ENCODE results near the gene RNU6-7. TPM values are rescaled to one million over a fixed set of nuclear protein-coding genes. Genes with fewer than 3 reads are reported as not detected.

The RNU6-7 gene
- total RNA-seq, 1 experiment from 2014 or later: not detected

DNA sequence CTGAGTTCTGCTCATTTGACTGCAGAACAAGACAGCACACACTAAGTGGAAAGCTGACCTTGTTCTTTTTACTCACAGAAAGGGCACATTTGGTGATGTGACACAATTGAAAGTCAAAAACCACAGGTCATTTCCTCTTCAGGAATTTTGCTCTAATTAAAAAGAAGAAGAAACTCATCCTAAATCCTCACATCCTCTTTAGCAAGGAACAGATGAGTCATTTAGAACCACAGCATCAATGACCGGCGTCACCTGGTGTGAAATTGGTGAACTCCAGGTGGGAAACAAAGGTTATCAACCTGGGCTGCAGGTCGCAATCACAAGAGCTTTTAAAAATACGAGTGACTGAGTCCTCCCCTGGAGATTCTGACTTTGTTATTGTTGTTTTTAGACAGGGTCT, 4.1 kb downstream of the RNU6-7 start:
- TF ChIP-seq ZNF121 (CRISPR knock-in tag; IDR thresholded peaks at IDR 0.05): no peak
- TF ChIP-seq, protein P1, sequence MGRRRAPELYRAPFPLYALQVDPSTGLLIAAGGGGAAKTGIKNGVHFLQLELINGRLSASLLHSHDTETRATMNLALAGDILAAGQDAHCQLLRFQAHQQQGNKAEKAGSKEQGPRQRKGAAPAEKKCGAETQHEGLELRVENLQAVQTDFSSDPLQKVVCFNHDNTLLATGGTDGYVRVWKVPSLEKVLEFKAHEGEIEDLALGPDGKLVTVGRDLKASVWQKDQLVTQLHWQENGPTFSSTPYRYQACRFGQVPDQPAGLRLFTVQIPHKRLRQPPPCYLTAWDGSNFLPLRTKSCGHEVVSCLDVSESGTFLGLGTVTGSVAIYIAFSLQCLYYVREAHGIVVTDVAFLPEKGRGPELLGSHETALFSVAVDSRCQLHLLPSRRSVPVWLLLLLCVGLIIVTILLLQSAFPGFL (CRISPR knock-in tag; IDR thresholded peaks at IDR 0.05; ENCODE audit: borderline replicate concordance): no peak
- TF ChIP-seq, protein P2, sequence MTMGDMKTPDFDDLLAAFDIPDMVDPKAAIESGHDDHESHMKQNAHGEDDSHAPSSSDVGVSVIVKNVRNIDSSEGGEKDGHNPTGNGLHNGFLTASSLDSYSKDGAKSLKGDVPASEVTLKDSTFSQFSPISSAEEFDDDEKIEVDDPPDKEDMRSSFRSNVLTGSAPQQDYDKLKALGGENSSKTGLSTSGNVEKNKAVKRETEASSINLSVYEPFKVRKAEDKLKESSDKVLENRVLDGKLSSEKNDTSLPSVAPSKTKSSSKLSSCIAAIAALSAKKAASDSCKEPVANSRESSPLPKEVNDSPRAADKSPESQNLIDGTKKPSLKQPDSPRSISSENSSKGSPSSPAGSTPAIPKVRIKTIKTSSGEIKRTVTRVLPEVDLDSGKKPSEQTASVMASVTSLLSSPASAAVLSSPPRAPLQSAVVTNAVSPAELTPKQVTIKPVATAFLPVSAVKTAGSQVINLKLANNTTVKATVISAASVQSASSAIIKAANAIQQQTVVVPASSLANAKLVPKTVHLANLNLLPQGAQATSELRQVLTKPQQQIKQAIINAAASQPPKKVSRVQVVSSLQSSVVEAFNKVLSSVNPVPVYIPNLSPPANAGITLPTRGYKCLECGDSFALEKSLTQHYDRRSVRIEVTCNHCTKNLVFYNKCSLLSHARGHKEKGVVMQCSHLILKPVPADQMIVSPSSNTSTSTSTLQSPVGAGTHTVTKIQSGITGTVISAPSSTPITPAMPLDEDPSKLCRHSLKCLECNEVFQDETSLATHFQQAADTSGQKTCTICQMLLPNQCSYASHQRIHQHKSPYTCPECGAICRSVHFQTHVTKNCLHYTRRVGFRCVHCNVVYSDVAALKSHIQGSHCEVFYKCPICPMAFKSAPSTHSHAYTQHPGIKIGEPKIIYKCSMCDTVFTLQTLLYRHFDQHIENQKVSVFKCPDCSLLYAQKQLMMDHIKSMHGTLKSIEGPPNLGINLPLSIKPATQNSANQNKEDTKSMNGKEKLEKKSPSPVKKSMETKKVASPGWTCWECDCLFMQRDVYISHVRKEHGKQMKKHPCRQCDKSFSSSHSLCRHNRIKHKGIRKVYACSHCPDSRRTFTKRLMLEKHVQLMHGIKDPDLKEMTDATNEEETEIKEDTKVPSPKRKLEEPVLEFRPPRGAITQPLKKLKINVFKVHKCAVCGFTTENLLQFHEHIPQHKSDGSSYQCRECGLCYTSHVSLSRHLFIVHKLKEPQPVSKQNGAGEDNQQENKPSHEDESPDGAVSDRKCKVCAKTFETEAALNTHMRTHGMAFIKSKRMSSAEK (CRISPR knock-in tag; IDR thresholded peaks at IDR 0.05; ENCODE audit: borderline replicate concordance): no peak
- no peak for TF ChIP-seq TCF7 (CRISPR knock-in tag; IDR thresholded peaks at IDR 0.05; ENCODE audit: low read depth)
- no peak for TF ChIP-seq GRHL2 (CRISPR knock-in tag; IDR thresholded peaks at IDR 0.05; ENCODE audit: insufficient replicate concordance, severe bottlenecking)
- no peak for TF ChIP-seq NFE2L1 (CRISPR knock-in tag; IDR thresholded peaks at IDR 0.05)
- no peak for TF ChIP-seq PRRX2 (CRISPR knock-in tag; IDR thresholded peaks at IDR 0.05)
- TF ChIP-seq MXD4 (CRISPR knock-in tag; IDR thresholded peaks at IDR 0.05; ENCODE audit: borderline replicate concordance): no peak
- TF ChIP-seq, protein P3, sequence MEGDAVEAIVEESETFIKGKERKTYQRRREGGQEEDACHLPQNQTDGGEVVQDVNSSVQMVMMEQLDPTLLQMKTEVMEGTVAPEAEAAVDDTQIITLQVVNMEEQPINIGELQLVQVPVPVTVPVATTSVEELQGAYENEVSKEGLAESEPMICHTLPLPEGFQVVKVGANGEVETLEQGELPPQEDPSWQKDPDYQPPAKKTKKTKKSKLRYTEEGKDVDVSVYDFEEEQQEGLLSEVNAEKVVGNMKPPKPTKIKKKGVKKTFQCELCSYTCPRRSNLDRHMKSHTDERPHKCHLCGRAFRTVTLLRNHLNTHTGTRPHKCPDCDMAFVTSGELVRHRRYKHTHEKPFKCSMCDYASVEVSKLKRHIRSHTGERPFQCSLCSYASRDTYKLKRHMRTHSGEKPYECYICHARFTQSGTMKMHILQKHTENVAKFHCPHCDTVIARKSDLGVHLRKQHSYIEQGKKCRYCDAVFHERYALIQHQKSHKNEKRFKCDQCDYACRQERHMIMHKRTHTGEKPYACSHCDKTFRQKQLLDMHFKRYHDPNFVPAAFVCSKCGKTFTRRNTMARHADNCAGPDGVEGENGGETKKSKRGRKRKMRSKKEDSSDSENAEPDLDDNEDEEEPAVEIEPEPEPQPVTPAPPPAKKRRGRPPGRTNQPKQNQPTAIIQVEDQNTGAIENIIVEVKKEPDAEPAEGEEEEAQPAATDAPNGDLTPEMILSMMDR (IDR thresholded peaks at IDR 0.05): no peak
- no peak for TF ChIP-seq GABPB1 (CRISPR knock-in tag; IDR thresholded peaks at IDR 0.05)
- no peak for TF ChIP-seq NFYB (CRISPR knock-in tag; conservative IDR thresholded peaks at IDR 0.05; ENCODE audit: low read depth)
- TF ChIP-seq, protein P4, sequence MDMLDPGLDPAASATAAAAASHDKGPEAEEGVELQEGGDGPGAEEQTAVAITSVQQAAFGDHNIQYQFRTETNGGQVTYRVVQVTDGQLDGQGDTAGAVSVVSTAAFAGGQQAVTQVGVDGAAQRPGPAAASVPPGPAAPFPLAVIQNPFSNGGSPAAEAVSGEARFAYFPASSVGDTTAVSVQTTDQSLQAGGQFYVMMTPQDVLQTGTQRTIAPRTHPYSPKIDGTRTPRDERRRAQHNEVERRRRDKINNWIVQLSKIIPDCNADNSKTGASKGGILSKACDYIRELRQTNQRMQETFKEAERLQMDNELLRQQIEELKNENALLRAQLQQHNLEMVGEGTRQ (CRISPR knock-in tag; IDR thresholded peaks at IDR 0.05): no peak
- TF ChIP-seq ZNF263 (CRISPR knock-in tag; IDR thresholded peaks at IDR 0.05; ENCODE audit: low read depth): no peak
- TF ChIP-seq ZNF219 (CRISPR knock-in tag; IDR thresholded peaks at IDR 0.05; ENCODE audit: borderline replicate concordance): no peak
- TF ChIP-seq ZNF138 (CRISPR knock-in tag; conservative IDR thresholded peaks at IDR 0.05): no peak
- TF ChIP-seq FOXJ3 (CRISPR knock-in tag; IDR thresholded peaks at IDR 0.05; ENCODE audit: borderline replicate concordance): no peak
- TF ChIP-seq, protein P5, sequence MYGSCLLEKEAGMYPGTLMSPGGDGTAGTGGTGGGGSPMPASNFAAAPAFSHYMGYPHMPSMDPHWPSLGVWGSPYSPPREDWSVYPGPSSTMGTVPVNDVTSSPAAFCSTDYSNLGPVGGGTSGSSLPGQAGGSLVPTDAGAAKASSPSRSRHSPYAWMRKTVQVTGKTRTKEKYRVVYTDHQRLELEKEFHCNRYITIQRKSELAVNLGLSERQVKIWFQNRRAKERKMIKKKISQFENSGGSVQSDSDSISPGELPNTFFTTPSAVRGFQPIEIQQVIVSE (CRISPR knock-in tag; IDR thresholded peaks at IDR 0.05; ENCODE audit: borderline replicate concordance): no peak
- TF ChIP-seq, protein P6, sequence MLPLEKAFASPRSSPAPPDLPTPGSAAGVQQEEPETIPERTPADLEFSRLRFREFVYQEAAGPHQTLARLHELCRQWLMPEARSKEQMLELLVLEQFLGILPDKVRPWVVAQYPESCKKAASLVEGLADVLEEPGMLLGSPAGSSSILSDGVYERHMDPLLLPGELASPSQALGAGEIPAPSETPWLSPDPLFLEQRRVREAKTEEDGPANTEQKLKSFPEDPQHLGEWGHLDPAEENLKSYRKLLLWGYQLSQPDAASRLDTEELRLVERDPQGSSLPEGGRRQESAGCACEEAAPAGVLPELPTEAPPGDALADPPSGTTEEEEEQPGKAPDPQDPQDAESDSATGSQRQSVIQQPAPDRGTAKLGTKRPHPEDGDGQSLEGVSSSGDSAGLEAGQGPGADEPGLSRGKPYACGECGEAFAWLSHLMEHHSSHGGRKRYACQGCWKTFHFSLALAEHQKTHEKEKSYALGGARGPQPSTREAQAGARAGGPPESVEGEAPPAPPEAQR (CRISPR knock-in tag; IDR thresholded peaks at IDR 0.05): no peak
- TF ChIP-seq GTF2I (CRISPR knock-in tag; conservative IDR thresholded peaks at IDR 0.05): no peak
- TF ChIP-seq ZNF416 (CRISPR knock-in tag; IDR thresholded peaks at IDR 0.05): no peak
- peaks cover 15% of the 10 kb centered on the region for H3K27me3 Mint-ChIP-seq (ENCODE audit: low read depth)
- CTCF ChIA-PET: interaction anchor here (0.6 to 1.0 kb wide), 2 partner anchors 132 to 354 kb away, joined by 3 to 4 read pairs; no protein-coding TSS in a partner anchor
- POLR2A ChIA-PET: no interaction called here
- ATAC-seq (no peak), DNase-seq (ENCODE audit: low spot score) (peak; percentile 25)
- no peaks in the 10 kb centered on the region for H3K9me3 Mint-ChIP-seq
- H3K27ac Mint-ChIP-seq: no peak overlapping the region
- no peak overlapping the region for H3K4me3 Mint-ChIP-seq
- H3K4me1 Mint-ChIP-seq: peaks cover 18% of the 10 kb centered on the region
- no peaks in the 10 kb centered on the region for H3K36me3 Mint-ChIP-seq
